Neural cell (in vitro differentiated cells): ENCODE results near the gene CADM1.

Source experiments
- CTCF ChIP-seq: fragments of 450-650 bp; IDR thresholded peaks from 2 replicates; pipeline ENCODE4 v1.5.1; 2014; ENCODE audit warnings: antibody characterized with exemption, mild to moderate bottlenecking, moderate library complexity; ENCODE audit not compliant: poor library complexity, severe bottlenecking
- POLR2AphosphoS5 ChIP-seq: IDR thresholded peaks from 2 replicates; pipeline ENCODE4 v1.6.1; 2012
- SMC3 ChIP-seq: fragments of 450-650 bp; conservative IDR thresholded peaks from 2 replicates; pipeline ENCODE4 v1.6.1; 2014; ENCODE audit warnings: antibody characterized with exemption, mild to moderate bottlenecking, moderate library complexity; ENCODE audit not compliant: poor library complexity

- no peak for TF ChIP-seq POLR2AphosphoS5
- TF ChIP-seq CTCF, result no peak
- no peak for TF ChIP-seq SMC3
Observed at GRCh38 chr11:115527534-115528125, 23.4 kb upstream of the CADM1 start.
